ENCODE data around the gene YOD1.
A peak's percentile ranks its signal among the peaks of the same experiment; 100 is the strongest.
"Not testable (repeated sequence)": the region's sequence is repeated elsewhere in the genome, so short reads cannot be mapped to it uniquely, and the experiment has no call there.

Gene YOD1

DNA sequence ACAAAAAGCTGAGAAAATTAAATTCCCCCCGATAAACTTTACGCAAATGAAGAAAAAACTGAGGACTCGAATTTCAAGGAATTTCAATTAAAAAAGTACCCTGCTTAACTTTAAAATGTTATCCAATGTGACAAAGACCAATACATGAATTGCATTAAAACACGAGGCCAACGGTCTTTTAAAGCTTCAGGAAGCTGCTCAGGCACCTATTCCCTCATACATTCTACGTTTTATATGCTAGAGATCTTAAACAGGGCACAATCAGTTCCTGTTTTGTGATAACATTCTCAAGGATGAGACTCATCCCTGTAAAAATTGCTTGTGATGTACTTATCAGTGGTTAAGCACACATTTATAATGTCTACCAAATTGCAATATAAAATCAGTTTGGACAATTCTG lies 3.0 kb downstream of the YOD1 start:
- no peak for DNase-seq

DNA sequence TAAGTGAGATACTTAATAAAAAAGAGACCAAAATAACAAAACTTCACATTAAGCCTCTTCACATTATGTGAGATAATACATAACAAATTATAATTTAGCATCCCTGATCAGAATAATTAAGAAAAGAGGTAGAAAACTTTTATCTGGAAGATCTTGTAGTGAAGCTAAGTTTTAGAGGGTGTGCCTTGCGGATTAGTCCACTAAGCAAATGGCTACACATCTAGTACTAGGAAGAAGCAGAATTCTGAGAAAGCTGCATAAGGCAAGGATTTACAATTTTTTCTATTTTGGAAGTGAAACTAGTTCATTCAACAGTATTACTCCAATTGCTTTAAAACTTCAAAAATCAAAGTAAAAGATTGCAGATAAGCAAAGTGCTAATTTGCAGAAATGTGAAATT lies 3.5 kb downstream of the YOD1 start:
- no peak for DNase-seq

DNA sequence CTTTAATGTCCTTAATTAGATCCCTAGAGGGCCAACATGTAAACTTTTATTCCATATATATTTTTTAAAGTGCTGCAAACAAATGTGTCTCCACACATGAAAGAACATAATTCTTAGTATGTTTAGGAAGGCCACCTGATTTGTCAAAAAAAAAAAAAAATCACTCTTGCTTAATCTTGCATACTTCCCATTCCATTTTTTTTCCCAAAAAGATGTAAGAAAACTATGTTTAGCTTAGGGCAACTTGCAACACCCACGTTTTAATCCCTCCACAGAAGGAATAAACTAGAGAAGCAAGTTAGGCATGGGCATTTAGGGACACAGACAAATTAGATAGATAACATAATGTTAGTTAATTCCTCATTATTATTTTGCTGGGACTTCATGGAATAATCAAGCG lies 5.6 kb downstream of the YOD1 start:
- DNase-seq: no peak

DNA sequence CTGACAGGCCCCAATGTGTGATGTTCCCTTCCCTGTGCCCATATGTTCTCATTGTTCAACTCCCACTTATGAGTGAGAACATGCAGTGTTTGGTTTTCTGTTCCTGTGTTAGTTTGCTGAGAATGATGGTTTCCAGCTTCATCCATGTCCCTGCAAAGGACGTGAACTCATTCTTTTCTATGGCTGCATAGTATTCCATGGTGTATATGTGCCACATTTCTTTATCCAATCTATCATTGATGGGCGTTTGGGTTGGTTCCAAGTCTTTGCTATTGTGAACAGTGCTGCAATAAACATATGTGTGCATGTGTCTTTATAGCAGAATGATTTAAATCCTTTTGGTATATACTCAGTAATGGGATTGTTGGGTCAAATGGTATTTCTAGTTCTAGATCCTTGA lies 9.6 kb downstream of the YOD1 start:
- DNase-seq: not testable (repeated sequence)

DNA sequence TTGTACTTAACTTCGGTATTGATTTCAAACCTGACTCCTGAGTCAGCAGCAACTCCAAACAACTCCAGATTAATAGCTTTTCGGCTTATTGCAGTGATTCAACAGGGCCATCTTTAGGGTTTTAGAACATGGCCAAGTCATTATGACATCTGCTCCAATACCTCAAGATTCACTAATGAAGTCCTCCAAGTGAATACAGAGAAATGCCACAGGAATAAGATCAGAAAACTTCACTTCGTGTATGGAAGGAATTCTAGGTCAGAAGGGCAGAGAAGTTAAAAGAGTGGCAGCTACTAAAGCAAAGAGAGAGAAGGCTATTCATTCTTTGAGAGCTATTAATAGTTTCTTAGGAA lies 10.9 kb downstream of the YOD1 start:
- no peak for DNase-seq

DNA sequence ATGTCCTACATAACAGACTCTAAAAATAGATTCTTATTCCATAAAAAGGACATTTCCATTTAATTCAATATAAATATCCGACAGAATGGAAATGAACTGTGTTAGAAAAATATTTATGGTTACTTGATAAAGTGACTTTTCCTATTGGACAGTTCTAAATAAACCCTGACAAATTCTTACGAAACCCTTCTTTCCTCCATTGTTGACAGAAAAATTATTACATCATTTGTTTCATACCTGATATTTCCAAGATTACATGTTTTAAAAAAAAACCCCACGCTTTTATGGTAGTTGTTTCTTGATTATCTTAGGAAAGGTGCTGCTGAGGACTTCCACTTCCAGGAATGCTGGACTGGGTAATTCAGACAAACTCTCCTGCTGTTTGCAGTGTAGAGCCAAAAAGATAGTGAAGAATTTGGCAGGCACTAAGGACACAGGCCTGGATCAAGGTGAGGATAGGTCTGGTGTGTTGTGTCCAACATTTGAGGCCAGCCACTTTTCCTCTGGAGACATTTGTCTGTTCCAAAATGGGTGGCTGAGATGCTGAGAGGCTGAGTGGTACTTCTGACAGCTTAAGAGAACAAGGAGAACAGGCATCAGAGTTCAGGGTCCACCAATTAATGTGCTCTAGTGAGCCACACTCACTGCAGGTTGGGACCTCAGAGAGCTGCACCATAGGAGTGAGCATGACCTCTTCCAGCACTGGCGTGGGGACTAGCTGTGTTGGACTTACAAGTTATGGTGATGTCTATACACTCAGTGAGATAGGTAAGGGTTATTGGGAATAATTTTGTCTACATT lies 11.4 kb downstream of the YOD1 start:
- DNase-seq: no peak

DNA sequence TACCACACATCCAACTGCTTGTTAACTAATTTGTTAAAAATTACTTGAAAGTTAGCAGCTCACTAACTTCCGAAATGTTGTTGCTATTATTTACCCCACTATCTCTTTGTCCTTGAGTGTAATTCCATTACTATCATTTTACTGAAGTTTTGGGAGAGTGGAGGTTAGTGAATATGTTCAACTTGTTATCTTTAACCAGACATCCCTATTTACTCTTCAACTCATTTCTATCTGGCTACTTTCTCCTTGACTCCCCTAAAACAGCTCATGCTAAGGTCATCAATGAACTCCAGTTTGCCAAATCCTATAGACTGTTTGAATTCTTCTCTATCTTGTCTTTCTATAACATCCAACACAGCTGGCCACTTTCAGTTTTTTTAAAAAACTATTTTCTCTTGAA lies 14.1 kb downstream of the YOD1 start:
- no peak for DNase-seq

DNA sequence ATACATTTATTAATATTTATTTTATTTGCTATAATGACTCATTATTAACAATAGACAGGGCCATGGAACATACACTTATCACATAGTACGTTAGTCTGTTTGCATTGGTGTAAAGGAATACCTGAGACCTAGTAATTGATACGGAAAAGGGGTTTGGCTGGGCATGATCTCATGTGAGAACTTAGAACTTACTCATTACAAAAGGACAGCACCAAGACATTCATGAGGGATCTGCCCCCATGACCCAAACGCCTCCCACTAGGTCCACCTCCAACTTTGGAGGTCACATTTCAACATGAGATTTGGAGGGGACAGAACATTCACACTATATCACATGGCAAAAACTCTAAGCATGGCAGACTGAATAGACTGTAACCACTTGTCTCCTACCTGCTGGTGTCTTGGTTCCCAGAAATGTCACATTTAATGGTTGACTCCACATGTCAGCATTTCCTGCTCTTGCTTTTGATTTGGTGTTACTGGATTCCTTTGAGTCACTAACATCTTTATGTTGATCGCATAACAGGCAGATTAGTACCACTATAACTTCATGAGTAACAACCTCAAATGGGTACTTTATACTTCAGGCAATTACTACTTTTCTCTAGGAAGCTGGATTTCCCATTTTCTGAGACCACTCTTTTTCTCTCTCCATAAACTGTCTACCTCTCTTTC lies 15.0 kb downstream of the YOD1 start:
- no peak for DNase-seq

DNA sequence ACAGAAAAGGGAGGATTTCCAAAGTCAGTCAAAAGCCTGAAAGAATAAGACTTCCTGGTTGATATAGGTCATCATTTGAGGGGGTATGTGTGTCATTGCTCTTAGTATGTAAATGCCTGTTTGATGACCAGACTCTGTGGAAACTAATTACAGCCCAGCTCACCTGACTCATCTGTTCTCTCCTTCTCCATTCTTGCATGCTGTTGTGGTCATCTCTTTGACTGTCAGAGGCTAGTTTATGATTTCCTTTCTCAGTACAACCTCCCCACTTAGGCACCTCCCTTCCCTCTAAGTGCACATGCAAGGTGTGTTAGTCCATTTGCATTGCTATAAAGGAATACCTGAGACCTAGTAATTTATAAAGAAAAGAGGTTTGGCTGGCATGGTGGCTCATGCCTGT lies 16.0 kb downstream of the YOD1 start:
- DNase-seq: peak; percentile 38

DNA sequence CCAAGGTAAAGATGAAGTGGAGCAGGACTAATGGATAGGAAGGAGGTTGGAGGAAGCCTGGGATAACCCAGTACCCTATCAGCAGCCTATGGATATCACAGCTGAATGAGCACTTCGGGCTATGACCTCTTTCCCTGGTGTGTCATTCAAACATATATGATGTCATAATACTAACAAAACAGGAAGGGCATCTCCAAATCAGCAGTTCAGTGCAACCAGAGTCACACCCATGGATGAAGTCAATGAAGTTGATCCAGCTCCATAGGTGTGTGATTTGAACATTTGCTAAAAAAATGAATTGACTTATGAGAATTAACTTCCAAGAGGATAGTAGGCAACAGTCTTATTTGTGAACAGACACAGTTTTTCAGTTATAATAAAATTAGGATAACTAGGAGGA lies 16.8 kb downstream of the YOD1 start:
- DNase-seq: peak; percentile 22

DNA sequence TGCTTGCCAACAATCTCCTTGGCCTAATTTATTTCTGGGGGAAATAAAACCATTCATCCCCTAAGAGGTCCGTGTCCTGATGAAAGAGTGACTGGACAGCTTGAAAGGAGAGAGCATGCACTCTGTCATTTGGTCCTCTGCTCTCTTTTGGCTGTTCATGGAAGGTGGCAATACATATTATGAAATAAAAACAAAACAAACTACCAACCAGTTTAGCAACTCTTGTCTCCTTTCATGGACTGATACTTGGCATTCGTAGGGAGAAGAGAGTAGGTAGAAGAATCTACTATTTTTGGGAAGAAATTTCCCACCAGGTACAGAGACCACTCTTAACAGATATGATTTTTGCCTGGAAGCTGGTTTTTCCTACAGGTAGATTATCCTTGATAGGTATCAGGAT lies 17.7 kb downstream of the YOD1 start:
- DNase-seq: no peak

DNA sequence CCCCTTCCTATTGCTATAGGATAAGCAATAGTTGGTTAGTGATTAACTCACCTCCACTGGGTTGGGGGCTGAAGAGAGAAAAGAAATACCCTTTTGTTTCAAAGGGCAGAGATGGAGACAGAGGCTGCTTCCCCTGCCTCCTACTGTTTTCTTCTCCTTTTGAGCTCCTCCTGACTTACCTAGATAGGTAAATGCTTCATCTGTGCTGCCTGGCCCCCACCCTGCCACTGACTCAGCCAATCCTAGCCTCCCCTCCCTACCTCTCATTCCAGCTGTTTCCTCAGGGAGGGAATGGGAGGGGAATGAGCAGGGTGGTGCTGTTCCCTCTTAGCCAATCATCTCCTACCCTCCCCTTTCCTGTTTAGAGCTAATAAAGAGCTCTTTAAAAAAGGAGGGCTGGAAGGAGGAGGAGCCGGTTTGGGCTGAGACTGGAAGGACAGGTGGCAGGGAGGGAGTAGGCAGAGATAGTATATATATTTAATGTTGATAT lies 18.4 kb downstream of the YOD1 start, which contains the start of gene C1orf116:
TSS of gene C1orf116 (minus strand) at position 229 of the 490 bp plus-strand sequence. CDS start 5,158 bp downstream, outside the sequence.
- DNase-seq: no peak

DNA sequence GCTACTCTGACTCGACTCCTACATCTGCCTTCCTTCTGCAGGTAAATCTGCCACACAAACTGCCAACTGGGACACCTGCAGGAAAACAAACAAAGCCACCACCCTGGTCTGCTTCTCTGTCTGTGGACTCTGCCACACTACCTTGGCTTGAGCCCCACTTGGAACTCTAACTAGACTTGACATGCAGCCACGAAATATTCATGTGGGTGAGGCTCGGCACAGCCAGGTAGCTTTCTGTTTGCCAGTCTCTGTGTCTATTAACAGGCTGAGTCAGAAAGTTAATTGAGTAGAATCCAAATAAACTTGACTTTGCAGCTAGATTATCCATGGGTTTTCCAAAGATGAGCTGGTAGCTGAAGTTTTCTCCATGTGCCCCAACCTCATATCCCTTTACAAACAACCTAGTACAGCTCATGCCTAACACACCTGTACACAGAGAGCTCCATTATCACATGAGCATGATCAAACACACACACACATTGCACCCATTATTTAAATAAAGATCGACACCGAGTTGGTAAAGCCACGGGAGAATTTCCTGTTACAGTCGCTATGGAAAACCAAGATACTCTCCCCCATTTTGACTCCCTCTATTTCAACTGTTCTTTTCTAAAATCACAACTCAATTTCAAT lies 19.3 kb downstream of the YOD1 start:
- no peak for DNase-seq

DNA sequence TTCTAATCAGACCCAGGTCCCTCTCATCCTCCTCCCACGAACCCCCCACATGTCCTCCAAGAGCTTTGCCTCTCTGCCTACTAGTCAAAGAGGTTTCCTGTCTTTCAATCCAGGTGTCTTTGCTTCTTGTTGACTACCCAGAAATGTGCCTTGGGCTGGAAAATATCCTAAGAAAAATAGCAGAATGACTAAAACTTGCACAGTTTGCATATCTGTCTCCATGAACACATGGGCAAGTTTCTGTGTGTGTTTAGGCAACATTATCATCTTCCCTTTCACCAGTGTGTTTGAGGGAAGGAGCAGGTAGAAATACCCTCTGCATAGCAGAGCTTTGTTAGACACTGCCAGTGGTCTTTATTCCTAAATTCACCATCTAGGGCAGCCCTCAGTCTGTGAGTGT lies 20.0 kb downstream of the YOD1 start:
- DNase-seq: no peak

DNA sequence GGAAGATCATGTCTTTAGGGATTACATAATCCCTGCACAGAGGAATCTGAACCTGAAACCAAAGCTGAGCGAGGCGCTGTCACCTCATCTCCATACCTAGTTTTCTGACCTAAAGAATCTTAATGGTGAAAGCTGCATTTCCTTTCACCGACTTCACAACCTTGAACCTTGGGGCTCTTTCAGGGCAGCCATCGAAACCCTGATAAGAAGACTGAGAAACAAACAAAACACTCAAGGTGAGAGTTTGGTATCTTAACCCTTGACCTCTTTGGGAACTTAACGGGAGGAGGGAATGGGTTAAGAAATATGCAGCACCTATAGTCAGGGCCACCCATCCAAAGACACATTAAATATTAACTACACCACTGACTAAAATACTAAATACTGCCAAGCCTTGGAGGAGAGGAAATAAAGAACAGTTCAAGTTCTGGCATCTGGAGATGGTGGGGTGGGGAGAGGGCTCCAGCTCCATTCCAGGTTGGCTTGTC lies 20.4 kb downstream of the YOD1 start:
- DNase-seq: no peak

DNA sequence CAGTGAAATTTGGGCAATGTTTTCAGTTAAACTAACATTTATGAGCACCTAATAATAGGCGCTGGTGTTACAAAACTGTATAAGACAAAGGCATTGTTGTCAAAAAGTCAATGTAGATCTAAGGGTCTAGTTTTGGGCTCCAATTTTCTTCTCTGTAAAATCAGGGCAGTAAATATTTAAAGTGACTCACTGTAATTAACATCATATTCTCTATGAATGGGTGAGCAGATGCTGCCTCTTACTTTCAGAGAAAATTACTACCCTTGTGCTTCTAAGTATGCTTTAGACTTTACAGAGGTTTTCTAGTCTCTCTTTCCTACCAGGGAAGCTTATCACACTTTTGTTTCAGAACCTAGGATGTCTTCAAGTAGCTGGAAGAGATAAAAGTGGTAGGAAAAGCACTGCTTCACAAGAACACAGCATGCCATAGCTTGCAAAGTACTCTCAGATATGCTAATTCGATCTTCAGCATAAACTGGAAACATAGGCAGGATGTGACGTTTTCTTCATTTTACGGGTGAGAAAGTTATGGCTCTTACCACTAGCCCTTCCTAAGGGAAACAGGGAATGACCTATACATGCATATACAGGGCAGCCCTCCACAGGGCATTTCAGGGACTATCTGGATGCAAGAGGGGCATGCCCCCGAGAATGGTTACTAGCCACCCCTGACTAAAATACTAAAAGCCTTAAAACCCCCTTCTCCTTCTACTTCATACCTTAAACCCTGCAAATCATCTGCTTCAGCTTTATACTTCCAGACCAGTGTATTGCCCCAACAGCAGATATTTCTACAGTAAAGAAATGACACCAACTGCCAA lies 21.1 kb downstream of the YOD1 start:
- DNase-seq: no peak

DNA sequence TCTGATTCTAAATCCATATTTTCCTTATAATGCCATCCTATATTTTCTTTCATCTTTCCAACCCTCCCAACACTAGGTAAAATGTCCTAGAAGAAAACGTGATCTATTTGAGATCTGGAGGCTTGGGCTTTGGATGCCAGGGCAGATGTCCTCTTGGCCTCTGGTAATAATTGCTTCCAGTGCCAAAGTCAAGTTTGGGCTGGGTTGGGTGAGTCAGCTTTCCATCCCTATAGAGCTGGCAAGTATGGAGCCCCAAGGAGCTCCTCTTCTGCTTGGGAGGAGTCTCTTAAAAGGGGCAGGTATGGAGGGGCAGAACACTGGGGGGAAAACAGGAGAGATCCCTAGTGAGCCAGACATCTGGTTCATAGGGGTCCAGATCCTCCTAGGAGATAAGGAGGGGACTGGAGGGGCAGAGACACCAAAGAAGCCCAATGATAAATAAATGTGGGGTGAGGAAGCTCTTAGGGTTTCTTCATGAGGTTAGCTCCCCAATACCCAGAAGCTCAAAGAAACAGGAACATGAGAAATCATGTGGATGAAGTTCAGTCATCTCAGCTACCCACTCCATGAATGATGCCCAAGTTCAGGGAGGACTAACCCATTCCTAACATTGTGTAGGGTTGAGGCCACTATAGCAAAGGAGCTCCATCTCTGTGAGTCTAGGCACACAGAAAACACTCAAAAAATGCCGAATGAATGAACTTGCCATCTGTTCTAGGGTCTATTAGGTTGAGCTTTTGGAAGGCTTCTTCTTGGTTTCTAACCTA lies 21.9 kb downstream of the YOD1 start:
- peak; percentile 42 for DNase-seq

DNA sequence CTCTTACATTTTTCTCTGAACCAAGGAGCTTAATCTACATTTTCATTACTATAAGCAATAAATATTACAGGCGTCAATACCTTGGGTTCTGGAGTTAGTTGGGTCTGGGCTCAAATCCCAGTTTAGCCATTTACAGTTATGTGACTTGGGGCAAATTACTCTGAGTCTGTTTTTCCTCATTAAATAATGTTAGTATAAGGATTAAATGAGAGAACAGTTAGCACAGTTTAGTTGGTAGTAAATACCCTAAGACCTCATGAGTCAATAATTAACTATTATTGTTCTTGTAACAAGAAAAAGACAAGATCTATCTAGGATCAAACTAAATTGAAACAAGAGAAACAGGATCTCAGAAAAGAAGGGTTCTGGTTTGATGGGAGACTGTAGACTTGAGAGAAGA lies 23.1 kb downstream of the YOD1 start:
- DNase-seq: no peak

DNA sequence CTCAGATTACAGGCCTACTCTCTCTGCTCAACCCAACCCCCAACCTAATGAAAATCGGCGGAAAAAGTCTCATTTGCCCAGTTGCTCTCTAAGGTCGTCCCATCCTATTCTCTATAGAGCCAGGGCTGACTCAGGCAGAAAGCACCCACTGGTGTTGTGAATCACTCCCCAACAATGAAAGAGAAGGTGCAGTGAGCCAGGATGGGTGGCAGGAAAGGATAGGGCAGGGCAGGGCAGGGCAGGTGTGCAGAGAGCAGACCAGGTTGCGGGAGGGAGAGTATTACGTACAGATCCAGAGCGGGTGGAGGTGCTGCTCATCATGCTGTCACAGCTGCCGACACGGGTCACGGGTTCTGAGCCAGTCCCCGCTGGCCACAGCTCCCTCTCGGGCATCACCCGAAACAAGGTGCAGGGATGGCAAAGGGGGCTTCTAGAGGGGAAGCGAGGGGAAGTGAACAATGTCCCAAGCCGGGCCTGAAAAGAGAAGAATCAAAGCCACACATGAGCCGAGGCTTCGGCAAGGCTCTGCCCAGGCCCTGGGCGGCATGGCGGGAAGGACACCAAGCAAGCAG lies 23.7 kb downstream of the YOD1 start:
- no peak for DNase-seq

DNA sequence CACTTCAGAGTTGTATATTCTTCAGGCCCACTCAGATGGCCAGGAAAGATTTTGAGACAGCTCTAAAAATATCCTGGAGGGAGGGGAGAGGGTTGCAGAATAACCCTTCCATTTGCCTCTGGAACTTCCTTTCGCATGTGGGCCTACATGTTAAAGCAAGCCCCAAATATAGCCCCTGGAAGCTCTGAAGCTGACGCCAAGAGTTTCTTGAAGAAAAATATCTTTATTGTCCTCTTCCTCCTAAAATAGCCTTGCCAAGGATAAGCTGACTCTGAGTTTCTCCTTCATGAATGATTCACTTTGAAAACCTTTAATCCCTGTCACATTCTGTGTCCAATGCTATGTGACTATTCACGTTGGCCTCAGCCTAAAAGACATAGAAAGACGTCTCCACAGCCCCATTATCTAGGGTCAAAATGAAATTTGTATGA lies 24.9 kb downstream of the YOD1 start:
- no peak for DNase-seq

DNA sequence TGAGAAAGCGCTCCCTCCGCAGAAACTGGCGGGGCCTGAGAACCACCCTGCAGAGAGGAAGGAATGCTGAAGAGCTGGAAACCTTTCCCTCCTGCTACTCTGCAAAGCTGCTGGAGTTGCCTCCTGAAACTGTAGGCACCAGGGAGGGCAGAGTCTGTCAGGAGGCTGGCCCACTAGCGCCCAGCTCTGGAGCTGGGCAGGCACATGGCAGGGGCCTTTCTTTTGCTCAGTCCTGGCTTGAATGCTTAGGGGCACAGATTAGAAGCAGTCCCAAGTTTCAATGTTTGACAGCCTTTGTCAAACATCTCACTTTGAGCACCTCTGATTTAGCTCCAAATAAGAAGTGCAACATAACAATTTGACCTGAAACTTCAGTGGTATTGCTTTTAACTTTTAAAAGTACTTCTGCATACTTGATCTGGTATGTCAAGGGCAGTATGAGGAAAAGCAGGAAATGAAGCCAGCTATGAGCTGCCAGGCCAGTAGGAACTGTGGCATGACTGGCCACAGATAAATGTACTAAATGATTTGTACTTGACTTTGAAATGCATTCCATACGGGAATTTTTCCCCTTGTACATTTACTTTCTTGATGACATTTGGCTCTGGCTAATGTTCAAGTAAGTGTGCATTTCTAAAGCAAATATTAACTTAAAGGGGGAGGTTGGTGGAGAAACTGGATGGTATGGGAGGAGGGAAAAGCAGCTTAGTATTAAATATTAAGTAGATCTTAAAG lies 25.7 kb downstream of the YOD1 start:
- DNase-seq: peak; percentile 58

Measured in suppressor macrophage treated with lipopolysaccharide for 4 hours (primary cell).